ENCODE results near the gene HYDIN. TPM values are rescaled to one million over a fixed set of nuclear protein-coding genes. Genes with fewer than 3 reads are reported as not detected.

Gene HYDIN
- polyA plus RNA-seq, 12 donors = 0.96 to 4.7 (median 2.6) TPM; not detected in 2

- no peak for DNase-seq
These were observed 462.9 kb downstream of the HYDIN start for GRCh38 chr16:70767377-70768202.

GRCh38 chr16:70766658-70767057 is 463.9 kb downstream of the HYDIN start:
- no peak for DNase-seq

GRCh38 chr16:70766176-70766575 is 464.3 kb downstream of the HYDIN start:
- no peak for DNase-seq

- DNase-seq = no peak
These were observed 465.0 kb downstream of the HYDIN start for GRCh38 chr16:70765491-70765890.

GRCh38 chr16:70764632-70765031 is 465.9 kb downstream of the HYDIN start:
- DNase-seq = no peak

- DNase-seq = no peak
These were observed 470.3 kb downstream of the HYDIN start for GRCh38 chr16:70760221-70760620.

- no peak for DNase-seq
These were observed 470.9 kb downstream of the HYDIN start for GRCh38 chr16:70759666-70760065.

GRCh38 chr16:70758786-70759185 is 471.7 kb downstream of the HYDIN start:
- DNase-seq = no peak

Other genes starting within 250 kb of the HYDIN start
- gene CMTR2, start 58.7 kb upstream of the HYDIN start, polyA plus RNA-seq (ENCODE audit: insufficient read length in 12 of 12) = 10 to 100 TPM in 11 of 12 donors, not detected in 1; 20.3 to 34.2 (median 27.4) TPM
- 1 to 10 TPM in 3 of 12 donors, under 1 TPM in 7, not detected in 2; 0.45 to 1.4 (median 0.71) TPM for gene CALB2, start 128.0 kb upstream of the HYDIN start, polyA plus RNA-seq (ENCODE audit: insufficient read length in 12 of 12)
- not detected for gene TLE7, start 211.3 kb upstream of the HYDIN start, polyA plus RNA-seq (ENCODE audit: insufficient read length in 12 of 12)
- 10 to 100 TPM in 9 of 12 donors, 1 to 10 TPM in 2, not detected in 1; 9.5 to 15.4 (median 11.8) TPM for gene ZNF23, start 231.5 kb upstream of the HYDIN start, polyA plus RNA-seq (ENCODE audit: insufficient read length in 12 of 12)